Activated naive CD4-positive, alpha-beta T cell treated with anti-CD3 and anti-CD28 coated beads, Interleukin-2, amount 50 U/mL, for 24 hours (primary cell): ENCODE measurements around the gene NXPH4.

ENCODE experiments used
- H3K27ac Mint-ChIP-seq: one replicate; pipeline ENCODE4 v1.8.0; 2021; ENCODE audit warnings: mild to moderate bottlenecking, mixed read lengths
- H3K27me3 Mint-ChIP-seq: one replicate; pipeline ENCODE4 v1.8.0; 2021; ENCODE audit warnings: mixed read lengths
- H3K36me3 Mint-ChIP-seq: one replicate; pipeline ENCODE4 v1.8.0; 2021; ENCODE audit warnings: mixed read lengths
- H3K4me1 Mint-ChIP-seq: one replicate; pipeline ENCODE4 v1.8.0; 2021; ENCODE audit warnings: mixed read lengths
- H3K4me3 Mint-ChIP-seq: one replicate; pipeline ENCODE4 v1.8.0; 2021; ENCODE audit warnings: mild to moderate bottlenecking, mixed read lengths
- H3K9me3 Mint-ChIP-seq: one replicate; pipeline ENCODE4 v1.8.0; 2021; ENCODE audit warnings: mixed read lengths

The NXPH4 gene

DNA sequence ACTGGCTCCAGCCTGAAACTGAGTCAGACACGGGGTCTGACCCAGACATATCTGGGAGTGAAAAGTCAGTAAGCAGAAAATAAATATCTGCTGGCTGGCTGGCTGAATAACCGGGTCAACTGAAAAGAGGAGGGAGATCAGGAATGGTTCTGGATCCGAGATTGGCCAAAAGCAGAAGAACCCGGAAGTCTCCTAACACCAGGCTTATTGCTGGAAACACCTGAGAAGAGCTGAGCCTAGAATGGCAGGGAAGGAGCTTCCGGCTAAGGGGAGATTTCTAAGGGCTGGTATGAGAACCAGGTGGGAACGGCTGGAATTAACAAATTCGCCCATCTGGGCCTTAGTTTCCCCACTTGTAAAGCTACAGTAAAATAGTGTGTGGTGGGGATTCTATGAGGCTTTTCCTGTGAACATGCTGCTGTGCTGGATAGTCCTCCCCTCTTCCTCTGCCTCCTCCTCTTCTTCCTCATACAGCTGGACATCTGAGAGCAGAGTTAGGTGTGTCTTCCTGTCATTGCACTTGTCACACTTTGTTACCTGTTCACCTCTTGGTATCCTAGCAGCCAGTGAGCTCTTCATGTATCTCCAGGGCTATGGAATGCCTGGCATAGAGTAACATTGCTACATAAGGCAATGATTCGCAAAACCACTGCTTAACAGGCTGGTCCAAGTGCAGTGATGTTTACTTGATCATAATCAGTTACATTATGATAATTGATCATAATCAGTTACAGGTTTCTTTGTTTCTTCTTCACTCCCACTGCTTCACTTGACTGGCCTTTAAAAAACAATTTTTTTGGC lies 10.9 kb downstream of the NXPH4 start:
- Mint-ChIP-seq H3K9me3 (no peaks in the 10 kb centered on the region), H3K27ac (no peak overlapping the region), H3K27me3 (peaks cover 36% of the 10 kb centered on the region), H3K36me3 (peaks cover 9% of the 10 kb centered on the region), H3K4me3 (peak overlapping the region; percentile 26), H3K4me1 (peaks cover 64% of the 10 kb centered on the region)

DNA sequence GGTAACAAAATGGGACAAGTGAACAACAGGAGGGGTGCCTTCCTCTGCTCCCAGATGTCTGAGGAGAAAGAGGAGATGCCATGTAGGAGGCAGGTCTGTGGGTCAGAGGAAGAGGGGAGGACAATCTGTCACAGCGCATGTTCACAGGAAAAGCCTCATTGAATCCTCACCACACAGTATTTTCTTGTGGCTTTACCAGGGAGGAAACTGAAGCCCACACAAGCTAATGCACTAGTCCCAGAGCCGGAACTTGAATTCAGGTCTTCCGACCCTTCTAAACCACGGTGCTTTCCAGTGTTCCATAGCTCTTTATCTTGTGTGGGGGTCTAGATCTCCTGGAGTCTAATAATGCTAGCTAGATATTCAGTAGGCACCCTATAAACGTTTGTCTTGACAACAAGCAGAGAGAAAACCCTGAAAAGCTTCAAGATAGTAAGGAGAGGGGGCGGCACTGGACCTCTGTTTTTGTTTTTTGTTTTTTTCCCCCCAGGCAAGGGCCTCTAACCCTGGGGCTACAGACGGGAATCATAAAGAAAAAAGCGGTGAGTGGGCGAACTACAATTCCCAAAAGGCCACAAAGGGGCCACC lies 12.5 kb downstream of the NXPH4 start:
- Mint-ChIP-seq H3K4me3 (peak overlapping the region; percentile 99), H3K27ac (peak overlapping the region; percentile 98), H3K36me3 (peaks cover 18% of the 10 kb centered on the region), H3K9me3 (no peaks in the 10 kb centered on the region), H3K4me1 (peaks cover 53% of the 10 kb centered on the region), H3K27me3 (peaks cover 21% of the 10 kb centered on the region)

DNA sequence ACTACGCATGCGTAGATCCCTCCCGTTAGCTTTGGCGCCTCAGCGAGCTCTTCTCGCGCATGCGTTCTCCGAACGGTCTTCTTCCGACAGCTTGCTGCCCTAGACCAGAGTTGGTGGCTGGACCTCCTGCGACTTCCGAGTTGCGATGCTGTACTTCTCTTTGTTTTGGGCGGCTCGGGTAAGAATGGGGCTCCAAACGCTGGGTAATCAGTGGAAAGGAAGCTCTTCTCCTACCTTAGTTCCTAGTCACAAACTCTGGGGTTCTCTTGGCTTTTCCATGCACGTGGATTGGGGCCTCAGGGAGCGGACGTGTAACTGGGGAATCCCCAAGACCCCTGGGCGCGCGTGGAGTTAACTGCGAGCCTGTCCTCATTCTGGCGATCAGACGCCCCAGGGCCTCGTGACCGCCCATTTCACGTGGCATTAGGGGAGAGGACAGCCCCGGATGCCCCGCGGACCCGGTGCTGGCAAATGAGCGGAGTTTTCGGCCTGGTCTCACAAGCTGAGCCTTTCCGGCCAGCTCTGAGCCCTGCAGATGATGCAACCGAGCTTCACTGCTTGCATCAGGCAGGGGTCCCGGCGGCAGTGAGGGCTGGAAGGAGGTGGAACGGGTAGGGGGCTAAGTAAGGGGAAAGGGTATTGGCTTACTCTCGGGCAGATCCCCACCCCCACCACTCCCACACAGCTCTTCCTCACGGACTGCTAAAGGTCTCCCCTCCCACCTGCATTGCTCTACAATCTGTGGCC lies 13.2 kb downstream of the NXPH4 start, which contains the start of gene SHMT2:
Gene SHMT2 (plus strand): TSS at position 78 of the 747 bp plus-strand sequence. CDS start 68 bp downstream, at position 146.
- Mint-ChIP-seq H3K9me3 (no peaks in the 10 kb centered on the region), H3K4me1 (peaks cover 48% of the 10 kb centered on the region), H3K4me3 (peak within 1 kb of the TSS; percentile 99), H3K36me3 (peaks cover 21% of the 10 kb centered on the region), H3K27ac (peak within 1 kb of the TSS; percentile 98), H3K27me3 (peaks cover 17% of the 10 kb centered on the region)

DNA sequence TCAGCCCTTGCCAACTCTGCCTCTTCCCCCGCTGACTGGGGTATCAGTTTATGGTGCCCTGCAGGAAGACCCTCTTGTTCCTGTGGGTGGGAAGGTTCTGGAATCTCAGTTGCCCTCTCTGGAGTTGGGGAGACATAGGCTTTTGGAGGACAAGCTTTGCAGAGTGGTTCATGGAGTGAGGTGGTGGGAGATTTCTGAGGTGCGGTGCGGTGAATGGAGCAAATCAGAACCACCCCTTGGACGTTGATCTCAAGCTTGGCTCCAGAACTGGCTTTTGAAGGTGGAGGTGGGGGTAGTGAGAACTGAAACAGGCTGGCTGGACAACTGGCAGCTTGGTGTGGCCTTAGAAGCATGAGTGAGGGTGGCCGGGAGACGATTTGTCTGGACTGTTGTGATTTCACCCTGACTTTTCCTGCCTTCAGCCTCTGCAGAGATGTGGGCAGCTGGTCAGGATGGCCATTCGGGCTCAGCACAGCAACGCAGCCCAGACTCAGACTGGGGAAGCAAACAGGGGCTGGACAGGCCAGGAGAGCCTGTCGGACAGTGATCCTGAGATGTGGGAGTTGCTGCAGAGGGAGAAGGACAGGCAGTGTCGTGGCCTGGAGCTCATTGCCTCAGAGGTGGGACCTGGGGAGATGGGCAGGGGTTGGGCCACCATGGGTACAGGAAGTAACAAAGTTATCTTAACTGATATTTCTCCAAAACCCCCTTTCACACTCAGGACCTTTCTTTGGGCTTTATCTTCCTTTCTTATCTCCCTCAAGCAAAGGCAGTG lies 14.0 kb downstream of the NXPH4 start:
- peaks cover 21% of the 10 kb centered on the region for H3K36me3 Mint-ChIP-seq
- peak overlapping the region; percentile 99 for H3K4me3 Mint-ChIP-seq
- peaks cover 13% of the 10 kb centered on the region for H3K27me3 Mint-ChIP-seq
- no peaks in the 10 kb centered on the region for H3K9me3 Mint-ChIP-seq
- H3K4me1 Mint-ChIP-seq, result peaks cover 44% of the 10 kb centered on the region
- H3K27ac Mint-ChIP-seq, result peak overlapping the region; percentile 98

DNA sequence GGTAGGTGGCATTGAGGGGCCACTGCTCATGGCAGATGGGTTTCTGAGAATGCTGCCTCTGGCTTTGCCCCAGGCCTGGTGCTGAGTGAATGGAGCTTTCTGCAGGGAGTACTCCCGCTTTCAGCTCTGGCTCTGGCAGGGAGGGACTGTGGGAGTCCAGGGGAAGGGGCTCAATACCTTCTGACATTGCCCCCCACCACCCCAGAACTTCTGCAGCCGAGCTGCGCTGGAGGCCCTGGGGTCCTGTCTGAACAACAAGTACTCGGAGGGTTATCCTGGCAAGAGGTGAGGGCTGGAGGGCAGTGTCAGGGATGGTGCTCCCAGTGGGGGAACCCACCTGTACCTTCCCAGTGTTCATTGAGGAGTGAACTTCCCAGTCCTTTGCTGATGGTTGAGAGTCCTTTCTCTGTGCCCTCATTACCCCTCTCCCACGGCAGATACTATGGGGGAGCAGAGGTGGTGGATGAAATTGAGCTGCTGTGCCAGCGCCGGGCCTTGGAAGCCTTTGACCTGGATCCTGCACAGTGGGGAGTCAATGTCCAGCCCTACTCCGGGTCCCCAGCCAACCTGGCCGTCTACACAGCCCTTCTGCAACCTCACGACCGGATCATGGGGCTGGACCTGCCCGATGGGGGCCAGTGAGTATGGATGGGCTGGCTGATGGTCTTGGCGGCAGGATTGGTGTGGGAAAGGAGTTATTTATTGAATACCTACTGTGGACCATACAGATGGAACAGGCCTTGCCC lies 14.9 kb downstream of the NXPH4 start:
- H3K36me3 Mint-ChIP-seq, result peaks cover 21% of the 10 kb centered on the region
- H3K4me1 Mint-ChIP-seq, result peaks cover 41% of the 10 kb centered on the region
- H3K27me3 Mint-ChIP-seq, result peaks cover 9% of the 10 kb centered on the region
- peak overlapping the region; percentile 35 for H3K27ac Mint-ChIP-seq
- H3K4me3 Mint-ChIP-seq, result peak overlapping the region; percentile 99
- no peaks in the 10 kb centered on the region for H3K9me3 Mint-ChIP-seq

DNA sequence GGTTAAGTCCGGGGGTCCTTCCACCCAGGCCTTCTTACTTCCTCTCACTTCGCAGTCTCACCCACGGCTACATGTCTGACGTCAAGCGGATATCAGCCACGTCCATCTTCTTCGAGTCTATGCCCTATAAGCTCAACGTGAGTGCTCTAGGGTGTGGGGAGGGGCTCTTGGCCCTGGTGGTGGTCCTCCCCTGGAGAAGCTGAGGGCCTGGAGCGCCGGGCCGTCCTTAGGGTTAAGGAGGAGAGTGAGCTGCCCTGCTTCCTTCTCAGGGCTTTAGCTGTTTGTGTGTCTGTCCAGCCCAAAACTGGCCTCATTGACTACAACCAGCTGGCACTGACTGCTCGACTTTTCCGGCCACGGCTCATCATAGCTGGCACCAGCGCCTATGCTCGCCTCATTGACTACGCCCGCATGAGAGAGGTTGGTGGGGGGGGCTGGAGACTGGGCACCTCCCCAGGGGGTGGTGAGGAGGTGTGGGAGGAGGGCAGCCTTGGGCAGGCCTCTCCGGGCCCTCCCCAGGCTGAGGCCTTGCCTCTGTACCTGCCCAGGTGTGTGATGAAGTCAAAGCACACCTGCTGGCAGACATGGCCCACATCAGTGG lies 15.7 kb downstream of the NXPH4 start:
- Mint-ChIP-seq H3K36me3 (peaks cover 21% of the 10 kb centered on the region), H3K4me3 (peak overlapping the region; percentile 99), H3K27me3 (peaks cover 7% of the 10 kb centered on the region), H3K9me3 (no peaks in the 10 kb centered on the region), H3K4me1 (peaks cover 44% of the 10 kb centered on the region), H3K27ac (no peak overlapping the region)

DNA sequence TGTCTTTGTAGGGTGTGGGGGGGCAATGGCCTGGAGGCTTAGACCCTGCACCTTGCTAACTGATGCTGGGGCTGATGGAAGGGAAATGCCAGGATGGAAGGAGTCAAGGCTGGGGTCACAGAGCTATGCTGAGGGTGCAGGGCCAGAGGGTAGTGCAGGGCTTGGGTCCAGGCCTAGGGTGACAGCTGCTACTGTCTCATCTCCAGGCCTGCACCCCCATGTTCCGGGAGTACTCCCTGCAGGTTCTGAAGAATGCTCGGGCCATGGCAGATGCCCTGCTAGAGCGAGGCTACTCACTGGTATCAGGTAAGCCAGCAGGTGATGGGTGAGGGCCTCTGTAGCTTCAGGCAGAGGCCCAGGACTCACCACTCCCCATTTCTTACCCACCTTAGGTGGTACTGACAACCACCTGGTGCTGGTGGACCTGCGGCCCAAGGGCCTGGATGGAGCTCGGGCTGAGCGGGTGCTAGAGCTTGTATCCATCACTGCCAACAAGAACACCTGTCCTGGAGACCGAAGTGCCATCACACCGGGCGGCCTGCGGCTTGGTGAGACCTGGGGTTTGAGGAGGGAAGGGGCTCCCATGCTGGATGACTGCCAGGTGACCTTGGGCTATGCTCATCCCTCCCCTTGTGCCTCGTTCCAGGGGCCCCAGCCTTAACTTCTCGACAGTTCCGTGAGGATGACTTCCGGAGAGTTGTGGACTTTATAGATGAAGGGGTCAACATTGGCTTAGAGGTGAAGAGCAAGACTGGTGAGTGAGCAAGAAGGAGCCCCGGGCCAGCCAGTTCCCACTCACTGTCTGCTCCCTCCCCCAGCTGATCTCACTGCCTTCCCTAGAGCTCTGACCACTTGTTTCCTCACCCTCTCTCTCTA lies 17.0 kb downstream of the NXPH4 start:
- H3K27ac Mint-ChIP-seq, result peak overlapping the region; percentile 35
- no peaks in the 10 kb centered on the region for H3K9me3 Mint-ChIP-seq
- H3K27me3 Mint-ChIP-seq, result peaks cover 10% of the 10 kb centered on the region
- peaks cover 21% of the 10 kb centered on the region for H3K36me3 Mint-ChIP-seq
- peaks cover 44% of the 10 kb centered on the region for H3K4me1 Mint-ChIP-seq
- H3K4me3 Mint-ChIP-seq, result no peak overlapping the region

DNA sequence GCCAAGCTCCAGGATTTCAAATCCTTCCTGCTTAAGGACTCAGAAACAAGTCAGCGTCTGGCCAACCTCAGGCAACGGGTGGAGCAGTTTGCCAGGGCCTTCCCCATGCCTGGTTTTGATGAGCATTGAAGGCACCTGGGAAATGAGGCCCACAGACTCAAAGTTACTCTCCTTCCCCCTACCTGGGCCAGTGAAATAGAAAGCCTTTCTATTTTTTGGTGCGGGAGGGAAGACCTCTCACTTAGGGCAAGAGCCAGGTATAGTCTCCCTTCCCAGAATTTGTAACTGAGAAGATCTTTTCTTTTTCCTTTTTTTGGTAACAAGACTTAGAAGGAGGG lies 17.6 kb downstream of the NXPH4 start:
- Mint-ChIP-seq H3K4me1 (peaks cover 43% of the 10 kb centered on the region), H3K36me3 (peaks cover 21% of the 10 kb centered on the region), H3K9me3 (no peaks in the 10 kb centered on the region), H3K27me3 (peaks cover 13% of the 10 kb centered on the region), H3K27ac (no peak overlapping the region), H3K4me3 (peak overlapping the region; percentile 36)

DNA sequence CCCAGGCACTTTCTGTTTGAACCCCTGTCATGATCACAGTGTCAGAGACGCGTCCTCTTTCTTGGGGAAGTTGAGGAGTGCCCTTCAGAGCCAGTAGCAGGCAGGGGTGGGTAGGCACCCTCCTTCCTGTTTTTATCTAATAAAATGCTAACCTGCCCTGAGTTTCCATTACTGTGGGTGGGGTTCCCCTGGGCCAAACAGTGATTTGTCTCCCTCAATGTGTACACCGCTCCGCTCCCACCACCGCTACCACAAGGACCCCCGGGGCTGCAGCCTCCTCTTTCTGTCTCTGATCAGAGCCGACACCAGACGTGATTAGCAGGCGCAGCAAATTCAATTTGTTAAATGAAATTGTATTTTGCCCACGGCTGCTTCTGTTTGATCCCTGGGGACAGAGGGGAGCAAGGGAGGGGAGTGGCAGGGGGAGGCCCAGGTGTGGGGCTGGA lies 18.0 kb downstream of the NXPH4 start:
- Mint-ChIP-seq H3K36me3 (peaks cover 21% of the 10 kb centered on the region), H3K27ac (no peak overlapping the region), H3K4me3 (peak overlapping the region; percentile 36), H3K27me3 (peaks cover 13% of the 10 kb centered on the region), H3K9me3 (no peaks in the 10 kb centered on the region), H3K4me1 (peaks cover 43% of the 10 kb centered on the region)

- H3K4me1 Mint-ChIP-seq, result peaks cover 41% of the 10 kb centered on the region
- peaks cover 13% of the 10 kb centered on the region for H3K27me3 Mint-ChIP-seq
- H3K36me3 Mint-ChIP-seq, result peaks cover 18% of the 10 kb centered on the region
- H3K4me3 Mint-ChIP-seq, result no peak overlapping the region
- no peak overlapping the region for H3K27ac Mint-ChIP-seq
- no peaks in the 10 kb centered on the region for H3K9me3 Mint-ChIP-seq
Measured at GRCh38 chr12:57235017-57235727, 18.6 kb downstream of the NXPH4 start.

GRCh38 chr12:57235728-57236131 lies 19.1 kb downstream of the NXPH4 start:
- H3K4me1 Mint-ChIP-seq, result peaks cover 41% of the 10 kb centered on the region
- H3K4me3 Mint-ChIP-seq, result no peak overlapping the region
- peaks cover 13% of the 10 kb centered on the region for H3K36me3 Mint-ChIP-seq
- no peak overlapping the region for H3K27ac Mint-ChIP-seq
- H3K27me3 Mint-ChIP-seq, result peaks cover 13% of the 10 kb centered on the region
- H3K9me3 Mint-ChIP-seq, result no peaks in the 10 kb centered on the region

DNA sequence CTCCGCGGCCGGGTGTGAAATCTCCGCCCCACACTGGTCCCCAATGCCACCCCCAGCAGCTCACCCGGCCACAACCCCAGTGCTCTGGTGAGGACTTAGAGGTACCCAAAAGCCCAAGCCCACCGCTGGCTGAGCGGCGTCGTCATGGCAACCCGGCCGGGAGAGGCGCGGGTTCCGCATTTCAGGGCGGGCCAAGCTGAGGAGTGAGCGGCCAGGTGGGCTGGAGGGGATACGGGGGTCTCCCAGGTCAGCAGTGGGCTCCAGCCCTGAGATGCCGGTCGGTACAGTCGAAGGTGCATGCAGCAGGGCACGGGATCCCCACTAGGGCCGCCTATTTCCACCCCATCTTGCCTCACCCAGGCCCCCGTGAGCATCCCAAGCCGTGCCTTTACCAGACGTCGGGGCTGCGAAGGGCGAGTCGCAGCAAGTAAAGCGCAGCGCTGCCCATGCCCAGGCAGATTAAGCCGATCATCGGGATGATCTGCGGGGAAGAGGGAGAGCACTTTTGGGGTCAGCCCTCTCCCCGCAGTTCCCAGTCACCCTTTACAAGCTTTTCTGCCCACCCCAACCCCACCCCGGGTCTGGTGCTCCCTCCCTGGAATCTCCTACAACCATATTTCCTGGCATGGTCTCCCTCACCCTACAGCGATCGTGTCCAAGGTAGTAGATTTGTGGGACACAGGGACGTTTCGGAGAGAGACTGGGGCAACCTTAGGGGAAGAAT lies 19.8 kb downstream of the NXPH4 start:
- Mint-ChIP-seq H3K4me1 (peaks cover 47% of the 10 kb centered on the region), H3K9me3 (no peaks in the 10 kb centered on the region), H3K27ac (peak overlapping the region; percentile 17), H3K4me3 (no peak overlapping the region), H3K36me3 (peaks cover 12% of the 10 kb centered on the region), H3K27me3 (peaks cover 14% of the 10 kb centered on the region)
